Right atrium auricular region (tissue), 2 donors: ENCODE results near the gene CDH8. TPM values are rescaled to one million over a fixed set of nuclear protein-coding genes. Genes with fewer than 3 reads are reported as not detected.

ENCODE experiments used
- DNase-seq: peaks from one replicate; pipeline ENCODE4 v3.0.0-alpha.2; 2019; ENCODE audit warnings: low spot score
- H3K27ac ChIP-seq, 2 donors: fragments of 200-600 bp; sonication (generic); 1 replicate in 1 of 2; 2 replicates in 1 of 2; pipeline ENCODE4 v1.5.1; 2016 to 2019
- H3K27me3 ChIP-seq, 2 donors: fragments of 200-600 bp; sonication (generic); one replicate each; pipeline versions ENCODE4 v1.5.1 to v1.6.0; 2017 to 2019
- H3K36me3 ChIP-seq: fragments of 200-600 bp; sonication (generic); one replicate; pipeline ENCODE4 v1.5.1; 2016
- H3K4me1 ChIP-seq, 2 donors: fragments of 200-600 bp; sonication (generic); one replicate each; pipeline versions ENCODE4 v1.5.1 to v1.6.0; 2017 to 2019
- H3K4me3 ChIP-seq, 2 donors: fragments of 200-600 bp; sonication (generic); 1 replicate in 1 of 2; 2 replicates in 1 of 2; pipeline ENCODE4 v1.5.1; 2017 to 2019; ENCODE audit warnings: mild to moderate bottlenecking in 1 of 2, moderate library complexity in 1 of 2
- H3K9me3 ChIP-seq, 2 donors: fragments of 200-600 bp; sonication (generic); one replicate each; pipeline ENCODE4 v1.5.1; 2019
- total RNA-seq, 2 donors: library from RNA; depleted of rRNA; stranded (reverse); fragments of >200 nt; gene quantifications; one replicate each; pipeline ENCODE4 v1.1.0, GENCODE V29; 2016
- TF ChIP-seq, protein P1 (sequence below), 2 donors: fragments of 200-600 bp; sonication (generic); IDR thresholded peaks; one replicate each; pipeline ENCODE4 v1.5.1; 2019; ENCODE audit warnings: antibody characterized with exemption in 2 of 2

CDH8 gene
- total RNA-seq, 2 donors from 2014 or later = not detected

DNA sequence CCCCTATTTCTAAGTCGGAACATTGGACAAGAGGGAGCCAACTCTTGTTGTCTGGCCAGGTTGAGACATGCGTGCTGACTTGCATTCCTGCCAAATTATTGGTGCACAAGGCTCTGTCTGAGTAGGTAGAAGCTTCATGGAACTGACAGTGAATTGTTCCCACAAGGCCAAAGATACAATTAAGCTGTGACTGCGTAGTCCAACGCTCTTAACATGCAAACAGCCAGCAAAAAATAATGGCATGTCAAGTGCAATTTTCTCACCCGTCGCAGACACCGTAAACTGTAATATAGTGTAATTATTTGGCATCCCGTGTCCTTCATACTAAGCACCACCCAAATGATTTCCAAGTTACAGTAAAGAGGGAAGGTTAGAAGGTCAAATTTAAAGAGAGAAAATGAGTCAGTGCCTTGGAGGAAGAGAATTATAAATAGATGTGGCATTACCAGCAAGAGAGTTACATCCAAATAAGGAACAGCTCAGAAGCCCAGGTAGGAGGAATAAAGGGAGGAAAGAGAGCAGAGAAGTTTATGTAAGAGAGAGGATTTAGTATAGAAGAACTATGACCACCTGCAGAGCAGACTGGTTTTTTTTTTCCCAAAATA is 21.8 kb downstream of the CDH8 start:
- Histone ChIP-seq H3K4me3 (no peak overlapping the region), H3K9me3 (no peaks in the 10 kb centered on the region), H3K36me3 (no peaks in the 10 kb centered on the region), H3K4me1 (no peaks in the 10 kb centered on the region), H3K27ac (no peak overlapping the region), H3K27me3 (no peaks in the 10 kb centered on the region)
- TF ChIP-seq, protein P1, sequence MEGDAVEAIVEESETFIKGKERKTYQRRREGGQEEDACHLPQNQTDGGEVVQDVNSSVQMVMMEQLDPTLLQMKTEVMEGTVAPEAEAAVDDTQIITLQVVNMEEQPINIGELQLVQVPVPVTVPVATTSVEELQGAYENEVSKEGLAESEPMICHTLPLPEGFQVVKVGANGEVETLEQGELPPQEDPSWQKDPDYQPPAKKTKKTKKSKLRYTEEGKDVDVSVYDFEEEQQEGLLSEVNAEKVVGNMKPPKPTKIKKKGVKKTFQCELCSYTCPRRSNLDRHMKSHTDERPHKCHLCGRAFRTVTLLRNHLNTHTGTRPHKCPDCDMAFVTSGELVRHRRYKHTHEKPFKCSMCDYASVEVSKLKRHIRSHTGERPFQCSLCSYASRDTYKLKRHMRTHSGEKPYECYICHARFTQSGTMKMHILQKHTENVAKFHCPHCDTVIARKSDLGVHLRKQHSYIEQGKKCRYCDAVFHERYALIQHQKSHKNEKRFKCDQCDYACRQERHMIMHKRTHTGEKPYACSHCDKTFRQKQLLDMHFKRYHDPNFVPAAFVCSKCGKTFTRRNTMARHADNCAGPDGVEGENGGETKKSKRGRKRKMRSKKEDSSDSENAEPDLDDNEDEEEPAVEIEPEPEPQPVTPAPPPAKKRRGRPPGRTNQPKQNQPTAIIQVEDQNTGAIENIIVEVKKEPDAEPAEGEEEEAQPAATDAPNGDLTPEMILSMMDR (IDR thresholded peaks at IDR 0.05) = no peak
- no peak for DNase-seq

DNA sequence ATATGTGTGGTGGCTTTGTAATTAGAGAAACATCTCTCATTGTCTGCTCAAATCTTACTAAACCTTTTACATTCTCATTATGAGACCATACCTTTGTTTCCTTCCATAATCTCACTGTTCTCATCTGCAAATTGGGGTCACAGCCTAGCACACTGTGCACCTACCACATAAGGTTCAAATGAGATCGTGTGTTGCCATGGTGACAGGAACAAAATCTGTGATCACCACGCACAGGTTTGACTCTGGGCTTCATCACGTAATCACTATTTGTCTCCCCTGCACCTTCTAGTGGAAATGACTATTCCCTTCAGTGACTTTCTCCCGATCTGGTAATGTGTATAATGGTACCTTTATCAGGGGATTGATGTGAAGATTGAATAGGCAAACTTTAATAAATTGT is 26.1 kb downstream of the CDH8 start:
- TF ChIP-seq, protein P1 (IDR thresholded peaks at IDR 0.05) = no peak
- DNase-seq = no peak
- Histone ChIP-seq H3K4me3 (no peak overlapping the region), H3K27me3 (no peaks in the 10 kb centered on the region), H3K4me1 (no peaks in the 10 kb centered on the region), H3K27ac (no peak overlapping the region), H3K36me3 (no peaks in the 10 kb centered on the region), H3K9me3 (no peaks in the 10 kb centered on the region)

GRCh38 chr16:61998460-61998859 is 37.8 kb downstream of the CDH8 start:
- TF ChIP-seq, protein P1 (IDR thresholded peaks at IDR 0.05) = no peak
- Histone ChIP-seq H3K9me3 (no peaks in the 10 kb centered on the region), H3K27me3 (no peaks in the 10 kb centered on the region), H3K4me1 (no peaks in the 10 kb centered on the region), H3K27ac (no peak overlapping the region), H3K36me3 (no peaks in the 10 kb centered on the region), H3K4me3 (no peak overlapping the region)
- no peak for DNase-seq

- no peak overlapping the region for H3K27ac ChIP-seq
- no peak for DNase-seq
- TF ChIP-seq, protein P1 (IDR thresholded peaks at IDR 0.05) = no peak
Measured at GRCh38 chr16:61993108-61993507, 43.1 kb downstream of the CDH8 start.

GRCh38 chr16:61987474-61988012 is 48.7 kb downstream of the CDH8 start:
- TF ChIP-seq, protein P1 (IDR thresholded peaks at IDR 0.05) = no peak
- Histone ChIP-seq H3K27me3 (no peaks in the 10 kb centered on the region), H3K4me1 (no peaks in the 10 kb centered on the region), H3K36me3 (no peaks in the 10 kb centered on the region), H3K9me3 (peaks cover 0 to 10% of the 10 kb centered on the region in 2 donors), H3K27ac (no peak overlapping the region), H3K4me3 (no peak overlapping the region)
- DNase-seq = no peak

More at GRCh38 chr16:61993108-61993507, 43.1 kb downstream of the CDH8 start:
- H3K27me3 ChIP-seq = no peaks in the 10 kb centered on the region
- H3K4me1 ChIP-seq = no peaks in the 10 kb centered on the region
- H3K9me3 ChIP-seq = no peaks in the 10 kb centered on the region
- no peak overlapping the region for H3K4me3 ChIP-seq
- H3K36me3 ChIP-seq = no peaks in the 10 kb centered on the region

GRCh38 chr16:61969077-61969382 is 67.2 kb downstream of the CDH8 start:
- TF ChIP-seq, protein P1 (IDR thresholded peaks at IDR 0.05) = no peak
- Histone ChIP-seq H3K9me3 (no peaks in the 10 kb centered on the region), H3K4me1 (no peaks in the 10 kb centered on the region), H3K36me3 (no peaks in the 10 kb centered on the region), H3K27ac (no peak overlapping the region), H3K27me3 (no peaks in the 10 kb centered on the region), H3K4me3 (no peak overlapping the region)
- DNase-seq = no peak
